Esophagus squamous epithelium (tissue), 5 donors: Measurements from ENCODE around the gene EPS15. TPM values are rescaled to one million over a fixed set of nuclear protein-coding genes. Genes with fewer than 3 reads are reported as not detected.

Experiments
- DNase-seq: peaks from one replicate; lab custom pipeline; 2025; lab: John Stamatoyannopoulos, UW
- H3K27ac ChIP-seq, 4 donors: fragments of 200-600 bp; sonication (generic); one replicate each; pipeline ENCODE4 v1.5.1; 2016 to 2019; ENCODE audit warnings: mild to moderate bottlenecking in 1 of 4
- H3K27me3 ChIP-seq, 4 donors: fragments of 200-600 bp; sonication (generic); 1 replicate in 3 of 4; 2 replicates in 1 of 4; pipeline versions ENCODE4 v1.5.1 to v1.6.0; 2017 to 2021; ENCODE audit warnings: antibody characterized with exemption in 1 of 4
- H3K36me3 ChIP-seq, 3 donors: fragments of 200-600 bp; sonication (generic); one replicate each; pipeline ENCODE4 v1.5.1; 2016 to 2019
- H3K4me1 ChIP-seq, 3 donors: fragments of 200-600 bp; sonication (generic); one replicate each; pipeline ENCODE4 v1.5.1; 2017 to 2019
- H3K4me3 ChIP-seq, 4 donors: fragments of 200-600 bp; sonication (generic); 1 replicate in 3 of 4; 2 replicates in 1 of 4; pipeline ENCODE4 v1.5.1; 2016 to 2019; ENCODE audit warnings: mild to moderate bottlenecking in 2 of 4, moderate library complexity in 1 of 4
- H3K9me3 ChIP-seq, 3 donors: fragments of 200-600 bp; sonication (generic); one replicate each; pipeline ENCODE4 v1.5.1; 2016 to 2019
- CTCF ChIP-seq, 6 experiments: fragments of 450-650 bp in 4 of 6; fragments of 200-600 bp in 2 of 6; sonication (generic) in 2 of 6; IDR thresholded peaks; one replicate each; pipeline ENCODE4 v1.5.1; 2016 to 2019; ENCODE audit warnings: antibody characterized with exemption in 6 of 6, mild to moderate bottlenecking in 4 of 6, moderate library complexity in 4 of 6
- POLR2A ChIP-seq, 4 donors: fragments of 450-650 bp; IDR thresholded peaks; one replicate each; pipeline ENCODE4 v1.6.1; 2017; ENCODE audit warnings: antibody characterized with exemption in 4 of 4, mild to moderate bottlenecking in 4 of 4, moderate library complexity in 3 of 4
- WGBS, 2 donors: methylation state at CpG; one replicate each; pipeline ENCODE4 v1.1.5; 2018; 5-methylcytosine and 5-hydroxymethylcytosine counted together
- intact Hi-C: fragments of 100-400 bp; cut with DNase I; formaldehyde crosslinking; loops from one replicate; pipeline ENCODE4 v1.15.0; 2022
- total RNA-seq, 4 donors: library from RNA; depleted of rRNA; stranded (reverse); fragments of >200 nt; gene quantifications; one replicate each; pipeline ENCODE4 v1.1.0, GENCODE V29; 2016
- donor health status: DM: yes; HTN: yes; CAD: no.

The EPS15 gene
- total RNA-seq, 4 donors from 2014 or later, result 24.8 to 86.8 (median 46.8) TPM

- intact Hi-C loops, result no loop called here
- H3K9me3 ChIP-seq, result no peaks in the 10 kb centered on the region
- 86 to 90% methylated on average over 5 of the region's 5 CpGs for WGBS, 2 donors
- H3K36me3 ChIP-seq, result peaks cover 0 to 16% (median 0%) of the 10 kb centered on the region in 3 donors
- peaks cover 0 to 10% (median 0%) of the 10 kb centered on the region in 3 donors for H3K4me1 ChIP-seq
- no peaks in the 10 kb centered on the region for H3K27me3 ChIP-seq
- DNase-seq, result no peak
- TF ChIP-seq CTCF (IDR thresholded peaks at IDR 0.05) (no peak), POLR2A (IDR thresholded peaks at IDR 0.05) (no peak)
- no peak overlapping the region for H3K27ac ChIP-seq
- H3K4me3 ChIP-seq, result no peak overlapping the region
Observed at GRCh38 chr1:51497340-51497739, 21.7 kb downstream of the EPS15 start.

- WGBS, 2 donors, result 74 to 81% methylated on average over 1 of the region's 1 CpG
- no peaks in the 10 kb centered on the region for H3K9me3 ChIP-seq
- H3K27ac ChIP-seq, result no peak overlapping the region
- intact Hi-C loops, result no loop called here
- H3K36me3 ChIP-seq, result peaks cover 0 to 7% (median 0%) of the 10 kb centered on the region in 3 donors
- DNase-seq, result no peak
- H3K4me1 ChIP-seq, result peaks cover 0 to 34% (median 15%) of the 10 kb centered on the region in 3 donors
- no peaks in the 10 kb centered on the region for H3K27me3 ChIP-seq
- no peak overlapping the region for H3K4me3 ChIP-seq
- TF ChIP-seq POLR2A (IDR thresholded peaks at IDR 0.05) (no peak), CTCF (IDR thresholded peaks at IDR 0.05) (no peak)
Observed at GRCh38 chr1:51494138-51494830, 24.8 kb downstream of the EPS15 start.

GRCh38 chr1:51491166-51491981 lies 27.7 kb downstream of the EPS15 start:
- H3K4me3 ChIP-seq, result no peak overlapping the region
- peaks cover 0 to 47% (median 18%) of the 10 kb centered on the region in 3 donors for H3K4me1 ChIP-seq
- 34 to 52% methylated on average over 3 to 4 of the region's 4 CpGs for WGBS, 2 donors
- H3K27ac ChIP-seq, result peak overlapping the region in 1 of 4 donors; percentile 7
- intact Hi-C loops, result no loop called here
- TF ChIP-seq CTCF (IDR thresholded peaks at IDR 0.05) (no peak), POLR2A (IDR thresholded peaks at IDR 0.05) (no peak)
- H3K9me3 ChIP-seq, result no peaks in the 10 kb centered on the region
- H3K36me3 ChIP-seq, result no peaks in the 10 kb centered on the region
- DNase-seq, result no peak
- no peaks in the 10 kb centered on the region for H3K27me3 ChIP-seq

GRCh38 chr1:51489472-51489871 lies 29.6 kb downstream of the EPS15 start:
- DNase-seq, result no peak
- TF ChIP-seq POLR2A (IDR thresholded peaks at IDR 0.05), result no peak
- TF ChIP-seq CTCF (IDR thresholded peaks at IDR 0.05), result no peak

More at GRCh38 chr1:51489472-51489871, 29.6 kb downstream of the EPS15 start:
- Histone ChIP-seq H3K27ac (no peak overlapping the region), H3K36me3 (no peaks in the 10 kb centered on the region), H3K4me3 (no peak overlapping the region), H3K9me3 (no peaks in the 10 kb centered on the region), H3K4me1 (peaks cover 0 to 37% (median 18%) of the 10 kb centered on the region in 3 donors), H3K27me3 (no peaks in the 10 kb centered on the region)
- intact Hi-C loops, result no loop called here
- 75 to 84% methylated on average over 2 to 3 of the region's 3 CpGs for WGBS, 2 donors
